ENCODE data around the gene AP1G1.
A peak's percentile ranks its signal among the peaks of the same experiment; 100 is the strongest.

AP1G1 gene

DNA sequence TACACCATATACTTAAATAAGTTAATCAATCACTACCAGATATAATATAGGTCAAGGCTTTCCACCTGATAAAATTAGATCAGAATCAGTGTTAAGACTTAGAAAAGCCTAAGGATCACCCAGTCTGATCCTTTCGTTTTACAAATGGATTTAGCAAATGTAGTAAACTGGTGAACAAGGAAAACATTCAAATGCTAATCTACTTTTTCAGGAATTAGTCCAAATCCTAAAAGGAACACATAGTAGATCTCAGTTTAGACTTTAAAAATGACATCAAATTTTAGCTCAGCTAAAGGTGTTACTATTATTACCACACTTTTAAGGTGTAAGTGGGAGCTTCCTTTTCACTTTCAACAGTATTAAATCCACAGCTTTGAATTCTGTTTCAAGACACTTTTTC, 96.1 kb downstream of the AP1G1 start:
- TF ChIP-seq Cebpa-rat (IDR thresholded peaks at IDR 0.05), result no peak
- Histone ChIP-seq H3K4me1 (no peaks in the 10 kb centered on the region), H3K27ac (no peak overlapping the region), H3K9me3 (no peaks in the 10 kb centered on the region), H3K27me3 (no peaks in the 10 kb centered on the region), H3K4me2 (no peak overlapping the region), H4K20me1 (peaks cover 24% of the 10 kb centered on the region), H3K36me3 (peaks cover 18% of the 10 kb centered on the region), H3K9ac (no peak overlapping the region), H3K4me3 (no peak overlapping the region)

DNA sequence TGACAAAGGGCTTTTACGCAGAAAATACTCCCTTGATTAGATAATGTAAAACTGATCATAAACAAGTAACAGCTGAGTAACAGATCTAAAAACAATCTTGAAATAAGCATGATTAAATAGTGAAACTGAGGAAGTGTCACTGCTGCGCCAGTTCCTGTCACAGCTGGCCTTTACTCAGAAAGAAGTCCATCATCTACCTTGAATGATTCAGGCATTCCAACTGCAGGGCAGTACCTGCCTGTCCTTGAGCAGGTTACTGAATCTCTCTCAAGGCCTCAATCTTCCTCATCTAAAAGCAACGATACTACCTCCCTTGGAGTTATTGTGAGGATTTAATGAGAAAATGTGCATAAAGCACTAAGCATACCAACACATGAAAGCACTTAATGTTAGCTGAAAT, 96.8 kb downstream of the AP1G1 start:
- Histone ChIP-seq H3K4me2 (no peak overlapping the region), H3K9me3 (no peaks in the 10 kb centered on the region), H3K4me1 (no peaks in the 10 kb centered on the region), H3K27ac (no peak overlapping the region), H3K4me3 (no peak overlapping the region), H3K9ac (no peak overlapping the region), H3K36me3 (peaks cover 21% of the 10 kb centered on the region), H3K27me3 (no peaks in the 10 kb centered on the region), H4K20me1 (peaks cover 17% of the 10 kb centered on the region)
- no peak for TF ChIP-seq Cebpa-rat (IDR thresholded peaks at IDR 0.05)

DNA sequence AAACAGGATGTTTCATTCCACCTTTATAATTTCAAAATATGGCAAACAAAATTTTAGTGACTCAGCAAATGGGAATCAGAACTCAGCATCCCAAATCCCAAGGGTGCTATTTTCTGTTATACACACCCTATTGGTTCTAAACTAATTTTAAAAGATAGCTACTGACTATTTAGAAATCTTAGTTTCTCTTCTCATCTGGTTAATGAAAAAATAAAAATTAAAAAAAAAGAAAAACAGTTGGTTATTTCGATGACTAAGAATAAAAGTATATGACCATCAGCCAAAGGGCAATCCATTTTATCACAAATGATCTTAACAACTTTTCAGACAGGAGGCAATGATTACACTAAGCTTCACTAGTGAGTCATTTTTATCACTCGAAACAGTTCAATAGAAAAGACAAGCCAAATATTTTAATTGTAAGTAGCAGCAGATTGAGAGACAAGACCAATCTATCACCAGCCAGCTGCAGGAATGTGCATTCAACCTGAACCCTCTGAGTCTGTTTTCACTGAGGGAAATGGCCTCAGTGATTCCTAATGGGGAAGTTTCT, 99.3 kb downstream of the AP1G1 start:
- Histone ChIP-seq H3K27ac (no peak overlapping the region), H3K9ac (no peak overlapping the region), H3K4me3 (no peak overlapping the region), H4K20me1 (peaks cover 10% of the 10 kb centered on the region; the same call in 1 of the 2 replicates), H3K9me3 (no peaks in the 10 kb centered on the region), H3K36me3 (peaks cover 18% of the 10 kb centered on the region), H3K27me3 (no peaks in the 10 kb centered on the region), H3K4me2 (no peak overlapping the region), H3K4me1 (no peaks in the 10 kb centered on the region)
- no peak for TF ChIP-seq Cebpa-rat (IDR thresholded peaks at IDR 0.05)

- Histone ChIP-seq H3K9ac (no peak overlapping the region), H3K4me2 (no peak overlapping the region), H3K9me3 (no peaks in the 10 kb centered on the region), H4K20me1 (peaks cover 10% of the 10 kb centered on the region; the same call in 1 of the 2 replicates), H3K36me3 (peaks cover 13% of the 10 kb centered on the region), H3K4me1 (no peaks in the 10 kb centered on the region), H3K27me3 (no peaks in the 10 kb centered on the region), H3K27ac (no peak overlapping the region), H3K4me3 (no peak overlapping the region)
- no peak for TF ChIP-seq Cebpa-rat (IDR thresholded peaks at IDR 0.05)
These were observed 99.9 kb downstream of the AP1G1 start for GRCh38 chr16:71708696-71709095.

GRCh38 chr16:71707199-71707598, 101.4 kb downstream of the AP1G1 start:
- no peaks in the 10 kb centered on the region for H3K9me3 ChIP-seq
- no peak overlapping the region for H3K4me3 ChIP-seq
- H3K4me2 ChIP-seq, result no peak overlapping the region
- H3K9ac ChIP-seq, result no peak overlapping the region
- peaks cover 9% of the 10 kb centered on the region; the same call in 1 of the 2 replicates for H3K36me3 ChIP-seq
- no peak for TF ChIP-seq Cebpa-rat (IDR thresholded peaks at IDR 0.05)
- no peaks in the 10 kb centered on the region for H3K27me3 ChIP-seq
- H4K20me1 ChIP-seq, result peaks cover 10% of the 10 kb centered on the region; the same call in 1 of the 2 replicates
- no peak overlapping the region for H3K27ac ChIP-seq
- no peaks in the 10 kb centered on the region for H3K4me1 ChIP-seq

- H3K27ac ChIP-seq, result no peak overlapping the region
- H3K27me3 ChIP-seq, result no peaks in the 10 kb centered on the region
- no peak for TF ChIP-seq Cebpa-rat (IDR thresholded peaks at IDR 0.05)
- H3K36me3 ChIP-seq, result peaks cover 9% of the 10 kb centered on the region; the same call in 1 of the 2 replicates
- no peak overlapping the region for H3K4me2 ChIP-seq
- H4K20me1 ChIP-seq, result peaks cover 6% of the 10 kb centered on the region; the same call in 1 of the 2 replicates
- no peak overlapping the region for H3K9ac ChIP-seq
- H3K4me3 ChIP-seq, result no peak overlapping the region
- H3K9me3 ChIP-seq, result no peaks in the 10 kb centered on the region
- H3K4me1 ChIP-seq, result no peaks in the 10 kb centered on the region
These were observed 102.6 kb downstream of the AP1G1 start for GRCh38 chr16:71706046-71706445.

- no peaks in the 10 kb centered on the region for H3K9me3 ChIP-seq
- H3K4me1 ChIP-seq, result no peaks in the 10 kb centered on the region
- H3K4me3 ChIP-seq, result no peak overlapping the region
- no peak overlapping the region for H3K9ac ChIP-seq
- peaks cover 33% of the 10 kb centered on the region for H3K36me3 ChIP-seq
- no peak overlapping the region for H3K4me2 ChIP-seq
- no peak overlapping the region for H3K27ac ChIP-seq
- TF ChIP-seq Cebpa-rat (IDR thresholded peaks at IDR 0.05), result no peak
- H4K20me1 ChIP-seq, result no peaks in the 10 kb centered on the region
- no peaks in the 10 kb centered on the region for H3K27me3 ChIP-seq
These were observed 105.3 kb downstream of the AP1G1 start for GRCh38 chr16:71703333-71703732.

- H3K4me2 ChIP-seq, result no peak overlapping the region
- no peaks in the 10 kb centered on the region for H4K20me1 ChIP-seq
- H3K4me3 ChIP-seq, result no peak overlapping the region
- no peak overlapping the region for H3K27ac ChIP-seq
- no peaks in the 10 kb centered on the region for H3K27me3 ChIP-seq
- no peak overlapping the region for H3K9ac ChIP-seq
- peaks cover 28% of the 10 kb centered on the region for H3K36me3 ChIP-seq
- H3K4me1 ChIP-seq, result no peaks in the 10 kb centered on the region
- H3K9me3 ChIP-seq, result no peaks in the 10 kb centered on the region
- TF ChIP-seq Cebpa-rat (IDR thresholded peaks at IDR 0.05), result no peak
These were observed 107.8 kb downstream of the AP1G1 start for GRCh38 chr16:71700831-71701230.

DNA sequence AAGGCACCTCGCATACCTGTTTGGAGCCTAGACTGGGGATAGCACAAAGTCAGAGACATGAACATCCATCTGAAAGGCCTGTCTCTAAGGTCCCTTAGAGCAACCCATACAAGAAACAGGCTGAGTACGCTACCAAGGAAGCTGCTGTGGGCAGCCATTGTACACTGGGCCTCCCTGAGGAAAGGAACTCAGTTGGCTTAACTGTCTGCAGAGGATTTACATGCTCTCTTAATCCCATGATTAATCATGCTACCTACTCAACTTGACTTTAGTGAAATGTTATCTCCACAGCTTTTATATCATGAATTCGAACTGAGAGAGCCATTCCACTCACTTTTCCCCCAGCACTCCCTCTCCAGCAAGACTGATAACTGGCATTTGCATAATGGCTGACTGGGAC, 110.1 kb downstream of the AP1G1 start:
- Histone ChIP-seq H3K4me3 (no peak overlapping the region), H3K27me3 (no peaks in the 10 kb centered on the region), H3K36me3 (peaks cover 28% of the 10 kb centered on the region), H3K4me2 (no peak overlapping the region), H3K9ac (no peak overlapping the region), H4K20me1 (no peaks in the 10 kb centered on the region), H3K9me3 (no peaks in the 10 kb centered on the region), H3K4me1 (peaks cover 3% of the 10 kb centered on the region), H3K27ac (no peak overlapping the region)
- no peak for TF ChIP-seq Cebpa-rat (IDR thresholded peaks at IDR 0.05)

DNA sequence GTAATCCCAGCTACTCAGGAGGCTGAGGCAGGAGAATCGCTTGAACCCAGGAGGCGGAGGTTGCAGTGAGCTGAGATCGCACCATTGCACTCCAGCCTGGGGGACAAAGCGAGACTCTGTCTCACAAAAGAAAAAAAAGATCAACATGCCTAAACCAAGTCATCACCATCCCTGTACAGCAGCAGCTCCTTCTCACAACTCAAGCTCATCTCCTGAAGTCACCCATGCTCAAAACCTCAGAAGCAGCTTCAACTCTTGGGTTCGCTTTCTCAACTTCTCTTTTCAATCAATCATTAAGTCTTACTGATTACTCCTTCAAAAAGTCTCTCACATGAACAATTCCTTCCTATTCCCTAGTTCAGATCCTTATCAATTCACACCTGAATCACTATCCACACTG, 115.5 kb downstream of the AP1G1 start:
- peak overlapping the region; percentile 47 for H3K4me2 ChIP-seq
- no peak overlapping the region for H3K4me3 ChIP-seq
- H3K9me3 ChIP-seq, result no peaks in the 10 kb centered on the region
- no peak for TF ChIP-seq Cebpa-rat (IDR thresholded peaks at IDR 0.05)
- H3K27me3 ChIP-seq, result no peaks in the 10 kb centered on the region
- H3K9ac ChIP-seq, result no peak overlapping the region
- H3K36me3 ChIP-seq, result peaks cover 25% of the 10 kb centered on the region
- H3K4me1 ChIP-seq, result peaks cover 11% of the 10 kb centered on the region
- no peaks in the 10 kb centered on the region for H4K20me1 ChIP-seq
- H3K27ac ChIP-seq, result no peak overlapping the region

- H3K36me3 ChIP-seq, result peaks cover 34% of the 10 kb centered on the region
- peaks cover 11% of the 10 kb centered on the region for H3K4me1 ChIP-seq
- no peak overlapping the region for H3K27ac ChIP-seq
- no peak overlapping the region for H3K4me3 ChIP-seq
- H4K20me1 ChIP-seq, result no peaks in the 10 kb centered on the region
- H3K4me2 ChIP-seq, result no peak overlapping the region
- H3K27me3 ChIP-seq, result no peaks in the 10 kb centered on the region
- TF ChIP-seq Cebpa-rat (IDR thresholded peaks at IDR 0.05), result no peak
- H3K9me3 ChIP-seq, result no peaks in the 10 kb centered on the region
- no peak overlapping the region for H3K9ac ChIP-seq
These were observed 118.7 kb downstream of the AP1G1 start for GRCh38 chr16:71689901-71690300.
